ENCODE measurements around the gene PRKG1.

GRCh38 chr10:51368943-51369342, 294.7 kb downstream of the PRKG1 start:
- TF ChIP-seq CTCF (conservative IDR thresholded peaks at IDR 0.05; ENCODE audit: low read depth, low read length) (peak; percentile 90), EZH2 (IDR thresholded peaks at IDR 0.05; ENCODE audit: low read length, unreplicated experiment) (no peak), EZH2phosphoT487 (IDR thresholded peaks at IDR 0.05; ENCODE audit: borderline replicate concordance, low read length) (no peak)
